ENCODE data around the gene DOK6.

DNA sequence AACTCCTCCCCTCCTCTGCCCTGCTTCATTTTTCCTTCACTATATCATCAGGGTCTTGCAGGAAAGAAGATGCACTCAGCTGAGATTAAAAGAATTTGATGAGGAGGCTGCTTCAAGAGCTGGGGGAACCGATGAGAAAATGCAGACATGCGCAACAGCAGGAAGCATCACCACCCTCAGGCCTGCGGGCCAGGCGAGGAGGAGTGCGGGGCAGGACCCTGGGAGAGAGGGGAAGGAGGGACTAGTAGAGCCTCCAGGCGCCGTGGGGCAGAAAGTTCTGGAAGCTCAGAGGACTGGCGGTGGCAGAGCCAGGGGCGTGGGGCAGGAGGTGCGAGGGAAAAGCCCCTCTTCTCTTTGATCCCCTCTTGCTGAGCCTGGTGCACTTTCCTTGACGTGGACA is 438.8 kb downstream of the DOK6 start:
- no peak for TF ChIP-seq CTCF (IDR thresholded peaks at IDR 0.05 in 8 of 11, conservative IDR thresholded peaks at IDR 0.05 in 3 of 11)
- TF ChIP-seq POLR2A (IDR thresholded peaks at IDR 0.05), result no peak
- TF ChIP-seq POLR2AphosphoS5 (IDR thresholded peaks at IDR 0.05), result no peak

All from spleen (tissue), 7 donors.